HG03558 (cell line): ENCODE measurements around the gene TMEM250.
A peak's percentile ranks its signal among the peaks of the same experiment; 100 is the strongest.

Experiments used
- ATAC-seq: cut with Tn5 transposase; IDR thresholded peaks from one replicate; pipeline ENCODE4 v1.9.1; 2021; ENCODE audit warnings: moderate number of reproducible peaks; ENCODE audit not compliant: unreplicated experiment; ENCODE audit errors: extremely low read depth

TMEM250 gene

DNA sequence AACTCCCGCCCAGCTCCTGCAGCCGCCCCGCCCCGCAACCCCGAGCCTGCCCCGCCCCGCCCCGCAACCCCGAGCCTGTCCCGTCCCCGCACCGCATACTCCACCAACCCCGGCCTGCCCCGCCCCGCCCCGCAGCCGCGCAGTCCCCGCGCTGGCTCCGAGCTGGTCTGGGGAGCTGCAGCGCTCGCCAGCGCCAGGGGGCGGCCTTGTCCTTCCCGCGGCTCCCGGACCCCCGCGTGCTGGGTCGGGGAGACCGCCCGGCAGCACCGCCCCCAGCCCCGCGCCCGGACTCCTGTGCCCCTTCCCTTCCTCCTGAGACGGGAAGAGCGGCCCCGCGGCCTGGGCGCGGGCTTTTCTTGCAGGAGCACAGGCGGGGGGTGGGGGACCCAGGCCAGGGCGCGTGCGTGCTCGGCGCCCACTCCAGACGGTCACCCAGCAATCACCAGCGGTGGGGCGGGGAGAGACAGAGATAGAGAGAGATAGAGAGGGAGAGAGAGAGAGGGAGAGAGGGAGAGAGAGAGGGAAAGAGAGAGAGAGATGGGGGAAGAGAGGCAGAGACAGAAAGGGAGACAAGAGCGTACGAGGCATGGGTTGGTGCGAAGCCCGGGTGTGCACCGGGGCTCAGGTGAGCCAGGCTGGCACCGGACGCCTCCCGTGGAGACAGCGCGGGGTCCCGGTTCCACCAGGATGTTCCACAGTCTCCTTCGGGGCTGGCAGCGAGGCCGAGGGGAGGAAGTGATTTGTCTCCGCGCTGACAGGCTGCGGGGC, 14.7 kb upstream of the TMEM250 start:
- no peak for ATAC-seq

DNA sequence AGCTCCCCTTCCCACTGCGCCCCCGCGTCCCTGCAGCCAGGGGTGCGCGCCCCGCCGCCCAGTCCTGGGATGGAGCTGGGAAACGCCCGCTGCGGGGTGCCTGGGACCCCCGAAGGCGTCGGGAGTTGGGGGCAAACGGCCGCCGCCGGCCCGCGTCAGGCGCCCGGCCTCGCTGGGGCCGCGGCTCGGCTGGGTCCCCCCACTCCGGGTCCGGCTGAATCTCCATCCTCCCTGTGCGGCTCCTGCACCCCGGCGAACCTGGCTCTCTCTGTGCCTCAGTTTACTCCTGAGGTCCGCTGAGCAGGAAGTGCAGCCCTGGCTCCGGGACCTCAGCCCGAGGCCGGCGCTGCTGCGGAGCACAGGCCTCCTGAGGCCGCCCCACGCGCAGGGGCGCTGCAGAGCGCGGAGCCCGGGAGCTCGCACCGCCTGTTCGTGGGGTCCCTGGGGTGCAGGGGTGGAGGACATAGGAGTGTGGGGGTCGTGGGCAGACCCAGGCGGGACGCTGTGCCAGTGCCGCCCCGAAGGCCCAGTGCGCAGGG, 13.9 kb upstream of the TMEM250 start:
- no peak for ATAC-seq

DNA sequence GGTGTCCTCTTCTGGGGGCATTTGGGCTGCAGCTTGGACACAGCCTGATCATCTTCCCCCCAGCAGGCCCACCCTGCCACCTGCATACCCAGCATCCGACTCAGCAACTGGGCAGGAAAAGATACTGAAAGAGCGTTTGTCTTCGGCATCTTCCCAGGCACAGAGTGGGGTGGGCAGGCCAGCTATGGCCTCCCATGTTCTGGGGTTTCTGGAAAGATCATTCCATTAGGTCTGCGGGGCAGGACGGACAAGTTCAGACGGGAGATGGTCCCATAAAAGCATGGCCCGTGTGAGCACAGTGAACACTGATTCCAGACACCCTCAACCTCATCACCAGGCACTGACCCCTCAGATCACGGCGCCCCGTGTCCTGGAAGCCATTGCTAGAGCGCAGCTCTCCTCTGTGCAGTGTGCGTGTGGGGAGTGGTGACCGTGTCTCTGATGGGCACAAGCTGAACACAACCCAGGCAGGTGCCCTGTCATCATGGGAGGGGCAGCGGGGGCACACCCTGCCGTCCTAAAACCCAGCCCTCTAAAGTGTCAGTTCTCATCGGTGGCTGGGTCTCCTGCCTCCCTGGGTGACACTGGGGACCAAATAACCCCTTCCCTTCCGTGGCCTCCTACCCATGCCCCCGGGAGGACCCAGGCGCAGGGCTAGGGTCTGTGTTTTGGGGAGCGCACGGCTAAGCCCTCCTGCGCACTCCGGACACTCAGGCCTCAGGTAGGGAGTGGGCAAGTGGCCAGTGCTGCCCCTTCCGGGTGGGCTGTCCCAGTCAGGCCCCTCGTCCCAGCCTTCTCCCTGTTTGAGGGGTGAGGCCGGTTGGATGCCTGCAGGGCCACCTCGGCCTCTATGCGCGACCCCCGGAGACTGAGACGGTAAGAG, 13.2 kb upstream of the TMEM250 start:
- ATAC-seq, result no peak

DNA sequence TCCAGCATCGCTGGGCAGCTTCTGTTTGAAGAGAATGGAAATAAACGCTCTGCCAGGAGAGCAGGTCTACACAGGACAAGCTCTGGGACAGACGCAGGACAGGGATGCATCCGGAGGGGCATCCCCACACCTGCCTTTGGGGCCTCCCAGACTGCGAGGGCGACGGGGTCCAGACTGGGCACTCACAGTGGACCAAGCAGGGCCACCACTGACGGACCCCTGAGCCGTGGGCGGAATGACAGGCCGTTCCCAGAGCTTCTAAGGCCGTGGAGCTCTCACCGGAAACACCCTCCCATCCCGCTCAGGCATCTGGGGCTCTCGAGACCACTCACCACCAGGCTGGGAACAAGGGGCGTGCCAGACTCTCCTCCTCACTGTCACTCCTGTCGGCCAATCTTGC, 10.5 kb upstream of the TMEM250 start:
- no peak for ATAC-seq

DNA sequence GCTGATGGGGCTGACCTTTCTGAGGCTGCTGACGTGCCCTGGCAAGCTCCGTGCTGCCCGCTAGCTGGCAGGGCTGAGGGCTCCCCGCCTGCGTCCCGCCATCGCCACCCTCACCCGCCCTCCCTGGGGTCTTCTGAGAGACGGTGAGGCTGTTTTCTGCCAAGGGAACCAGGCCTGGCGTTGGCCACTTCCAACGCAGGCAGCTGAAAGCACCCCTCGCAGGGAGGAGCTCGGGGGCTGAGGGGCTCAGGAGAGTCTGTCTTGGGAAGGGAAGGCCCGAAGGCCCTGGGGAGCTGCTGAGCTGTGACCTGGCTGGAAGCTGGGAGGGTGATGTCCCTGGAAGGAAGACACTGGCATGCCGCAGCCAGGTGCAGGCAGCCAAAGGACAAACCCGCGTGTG, 9.8 kb upstream of the TMEM250 start:
- ATAC-seq, result no peak

DNA sequence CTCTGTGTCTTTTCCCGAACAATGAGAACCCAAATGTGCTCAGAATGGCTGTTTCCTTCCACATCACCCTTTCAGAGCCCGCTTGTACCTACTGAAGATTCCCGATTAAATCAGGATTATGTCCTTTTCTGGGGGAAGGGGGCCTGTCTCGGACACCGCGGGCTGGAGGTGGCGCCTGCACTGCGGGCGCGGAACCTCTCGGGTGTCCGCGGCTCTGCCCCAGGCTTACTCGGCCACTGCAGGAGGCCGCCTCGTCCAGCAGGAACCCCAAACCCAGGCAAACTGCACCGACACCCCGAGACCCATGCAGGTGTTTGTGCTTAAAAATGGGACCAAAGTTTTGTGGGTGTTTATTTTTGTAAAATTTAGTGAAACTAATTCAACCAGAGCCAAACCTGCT, 8.6 kb upstream of the TMEM250 start:
- no peak for ATAC-seq

DNA sequence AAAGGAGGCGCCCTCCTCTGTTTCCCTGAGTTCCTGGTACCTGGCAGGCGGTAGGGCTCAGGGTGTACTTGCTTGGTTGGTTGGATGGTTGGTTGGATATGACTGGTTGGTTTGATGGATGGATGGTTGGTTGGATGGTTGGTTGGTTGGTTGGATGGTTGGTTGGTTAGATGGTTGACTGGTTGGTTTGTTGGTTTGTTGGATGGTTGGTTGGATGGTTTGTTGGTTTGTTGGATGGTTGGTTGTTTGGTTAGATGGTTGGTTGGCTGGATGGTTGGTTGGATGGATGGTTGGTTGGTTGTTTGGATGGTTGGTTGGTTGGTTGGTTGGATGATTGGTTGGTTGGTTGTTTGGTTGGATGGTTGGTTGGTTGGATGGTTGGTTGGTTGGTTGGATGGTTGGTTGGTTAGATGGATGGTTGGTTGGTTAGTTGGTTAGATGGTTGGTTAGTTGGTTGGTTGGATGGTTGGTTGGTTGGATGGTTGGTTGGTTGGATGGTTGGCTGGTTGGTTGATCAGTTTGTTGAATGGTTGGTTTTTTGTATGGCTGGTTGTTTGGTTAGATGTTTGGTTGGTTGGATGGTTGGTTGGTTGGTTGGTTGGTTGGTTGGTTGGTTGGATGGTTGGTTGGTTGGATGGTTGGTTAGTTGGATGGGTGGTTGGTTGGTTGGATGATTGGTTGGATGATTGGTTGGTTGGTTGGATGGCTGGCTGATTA, 6.5 kb upstream of the TMEM250 start:
- no peak for ATAC-seq

DNA sequence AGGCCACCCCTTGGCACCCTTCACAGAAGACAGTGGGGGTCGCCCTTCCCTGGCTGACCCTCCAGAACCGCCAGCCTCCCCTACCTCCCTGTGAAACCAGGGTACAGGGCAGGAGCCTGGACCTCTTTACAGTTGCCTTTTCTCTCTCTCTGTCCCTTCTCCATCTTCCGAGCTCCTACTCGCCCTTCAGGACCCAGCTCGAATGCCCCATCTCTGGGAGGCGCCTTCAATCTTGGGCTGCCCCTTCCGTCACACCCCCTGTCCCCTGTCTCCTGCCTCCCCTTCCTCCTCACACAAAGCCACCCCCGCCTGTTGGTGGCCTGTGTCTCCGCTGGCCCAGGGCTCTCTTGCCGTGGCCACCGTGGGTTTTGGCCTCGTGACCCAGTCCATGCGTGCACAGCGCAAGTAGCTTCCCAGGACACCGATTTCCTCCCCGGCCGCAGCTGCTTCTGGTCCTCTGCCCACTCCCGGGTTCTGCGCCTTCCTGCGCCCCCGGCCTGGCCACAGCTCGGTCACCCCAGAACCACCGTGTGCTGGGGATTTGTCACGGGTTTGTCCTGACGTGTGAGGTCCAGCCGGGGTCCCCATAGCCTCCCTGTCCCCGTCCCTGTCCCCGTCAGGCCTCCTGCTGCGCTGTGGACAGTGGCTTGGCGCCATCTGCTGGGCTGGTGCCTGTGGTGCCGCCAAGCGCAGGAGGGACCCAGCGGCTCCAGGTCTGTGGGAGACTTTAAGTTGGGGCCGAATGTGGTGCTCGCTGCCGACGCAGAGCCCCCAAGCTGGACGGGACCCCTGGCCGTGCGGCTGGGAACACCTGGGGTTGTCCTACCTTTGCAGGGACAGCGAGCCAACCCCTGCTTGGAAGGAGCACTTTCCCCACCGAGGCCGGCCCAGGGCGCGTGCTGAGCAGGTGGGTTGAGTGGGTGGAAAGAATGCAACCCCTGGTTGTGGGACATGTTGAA, 4.0 kb upstream of the TMEM250 start:
- no peak for ATAC-seq

DNA sequence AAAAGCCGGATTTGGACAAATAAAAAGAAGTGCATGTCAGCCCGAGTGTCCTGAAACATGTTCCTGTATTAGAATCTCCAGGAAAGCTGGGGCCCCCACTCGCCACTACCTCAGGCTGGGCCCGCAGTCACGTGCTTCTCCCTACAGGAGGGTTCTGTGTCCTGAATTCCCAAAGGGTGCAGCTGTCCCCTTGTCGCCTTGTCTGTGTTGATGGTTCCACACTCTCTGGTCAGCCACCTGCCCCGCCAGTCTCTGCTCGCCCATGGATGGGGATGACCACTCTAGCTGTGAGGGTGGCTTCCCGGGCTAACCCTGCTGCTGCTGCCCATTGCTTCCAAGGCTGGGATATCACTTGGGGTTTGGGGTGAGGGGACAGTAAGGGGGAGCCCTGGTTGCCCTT, 3.1 kb upstream of the TMEM250 start:
- no peak for ATAC-seq

DNA sequence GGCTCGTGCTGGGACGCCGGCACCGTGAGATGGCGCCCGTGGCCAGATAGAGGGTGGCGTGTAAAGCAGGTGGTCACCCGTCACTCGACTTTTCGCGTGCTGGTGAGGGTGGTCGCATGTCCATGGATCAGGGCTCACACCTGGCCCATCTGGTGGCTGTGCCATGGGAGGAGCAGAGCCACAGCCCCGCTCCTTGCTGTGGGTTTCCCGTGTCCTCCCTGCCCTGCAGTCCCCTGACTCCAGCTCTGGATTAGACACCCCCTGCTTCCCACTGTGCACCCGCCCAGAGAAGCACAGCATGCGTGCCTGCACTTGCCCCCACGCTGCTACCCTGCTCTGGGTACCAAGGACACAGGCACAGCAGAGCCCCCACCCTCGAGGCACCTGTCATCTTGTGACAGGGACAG, 1.8 kb upstream of the TMEM250 start:
- ATAC-seq, result no peak

DNA sequence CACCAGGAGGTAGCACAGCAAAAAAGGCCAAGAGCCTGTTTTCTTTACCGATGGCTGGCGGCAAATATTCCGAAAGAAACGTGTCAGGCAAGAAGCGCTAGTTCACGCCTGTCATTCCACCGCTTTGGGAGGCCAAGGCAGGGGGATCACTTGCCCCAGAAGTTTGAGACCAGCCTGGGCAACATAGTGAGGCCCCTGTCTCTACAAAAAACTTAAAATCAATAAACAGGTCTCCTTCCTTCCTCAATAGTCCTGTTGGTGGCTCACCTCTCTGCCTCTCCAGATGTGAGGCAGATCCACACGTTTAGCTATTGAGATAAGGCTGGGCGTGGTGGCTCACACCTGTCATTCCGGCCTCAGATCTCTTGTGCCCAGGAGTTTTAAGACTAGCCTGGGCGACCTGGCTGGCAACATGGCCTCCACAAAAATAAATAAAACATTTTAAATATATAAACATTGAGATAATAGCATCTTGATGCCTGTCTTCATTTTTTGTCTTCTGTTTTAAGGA, 1.3 kb upstream of the TMEM250 start:
- ATAC-seq, result no peak

DNA sequence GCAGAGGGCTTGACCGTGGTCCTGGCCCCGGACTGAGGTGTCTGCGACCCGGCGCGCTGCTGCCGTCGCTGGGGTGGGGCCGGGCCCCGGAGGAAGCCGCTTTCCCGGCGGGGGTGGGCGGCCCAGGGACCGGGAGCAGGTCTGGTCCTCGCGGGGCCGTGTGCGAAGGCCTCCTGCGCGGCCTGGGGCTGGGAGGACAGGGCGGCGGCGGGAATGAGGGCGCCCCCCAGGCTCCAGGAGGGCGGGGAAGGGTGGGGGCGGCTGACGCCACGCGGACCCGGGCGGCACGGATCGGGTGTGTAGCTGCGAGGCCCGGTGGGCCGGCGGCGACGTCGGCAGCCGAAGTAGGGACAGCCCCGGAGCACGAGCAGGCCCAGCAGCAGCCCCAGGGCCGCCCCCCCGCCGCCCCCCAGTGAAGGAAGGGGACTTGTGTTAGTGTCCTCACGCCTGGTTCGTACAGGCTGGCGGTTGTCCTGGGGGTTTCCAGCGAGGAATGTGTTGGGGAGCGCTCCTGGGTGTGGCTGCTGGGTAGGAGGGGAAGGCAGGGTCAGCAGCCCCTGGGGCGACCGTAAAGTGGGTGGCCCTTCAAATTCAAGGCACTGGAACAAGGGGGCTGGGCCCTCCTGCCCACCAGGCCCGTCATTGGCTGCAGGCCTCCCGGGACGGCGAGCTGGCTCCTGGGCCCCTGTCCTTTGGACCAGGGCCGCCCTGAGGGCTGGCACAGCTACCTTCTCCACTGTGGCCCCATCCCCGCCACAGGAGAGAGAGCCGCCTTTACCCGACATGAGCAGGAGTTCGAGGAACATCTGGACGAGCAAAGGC, 597 bp upstream of the TMEM250 start:
- ATAC-seq, result no peak

DNA sequence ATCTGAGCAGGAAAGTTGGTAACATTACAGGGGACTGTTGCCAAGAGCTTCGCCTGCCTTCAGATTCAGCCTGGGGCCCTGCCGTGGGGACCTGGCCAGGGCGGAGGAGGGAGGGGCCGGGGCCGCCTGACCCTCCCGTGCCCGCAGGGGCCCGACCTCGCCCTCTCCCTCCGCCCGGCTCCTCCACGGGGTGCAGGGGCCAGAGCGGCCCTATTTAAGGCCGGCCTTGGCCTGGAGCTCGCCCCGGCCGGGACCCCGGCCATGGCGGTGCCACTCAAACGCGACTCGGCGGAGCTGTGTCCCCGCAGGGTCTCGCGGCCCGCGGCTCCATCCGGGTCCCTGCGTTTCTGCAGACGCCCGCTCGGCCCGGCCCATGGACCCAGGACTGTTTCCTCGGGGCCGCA, 757 bp downstream of the TMEM250 start:
- ATAC-seq, result peak; percentile 1

DNA sequence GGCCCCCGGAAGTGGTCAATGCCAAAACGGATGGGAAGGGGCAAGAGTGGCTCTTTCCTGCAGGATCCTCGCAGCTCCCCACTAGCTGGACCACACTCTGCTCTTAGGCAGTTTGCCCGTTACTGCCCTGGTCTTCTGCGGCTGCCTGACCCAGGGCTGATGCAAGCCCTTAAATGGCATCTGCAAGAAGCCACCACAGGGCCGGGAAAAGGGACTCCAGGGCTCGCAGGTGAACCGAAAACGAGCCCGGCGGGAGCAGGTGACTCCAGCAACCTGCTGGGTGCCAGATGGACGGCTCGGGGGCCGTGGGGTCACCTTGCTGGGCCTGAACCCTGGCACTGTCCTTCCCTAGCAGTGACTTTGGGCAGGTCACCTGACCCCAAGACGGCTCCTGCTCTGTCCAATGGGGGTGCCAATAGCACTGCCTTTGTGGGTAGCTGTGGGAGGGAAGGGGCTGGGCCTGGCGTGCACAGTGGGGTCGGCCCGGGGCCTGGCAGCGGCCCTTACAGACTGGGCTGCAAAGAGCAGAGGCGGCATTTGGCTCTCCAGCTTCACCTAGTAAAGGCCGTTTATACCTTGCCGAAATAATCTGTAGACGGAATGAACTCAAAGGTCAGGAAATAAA, 1.3 kb downstream of the TMEM250 start:
- no peak for ATAC-seq

DNA sequence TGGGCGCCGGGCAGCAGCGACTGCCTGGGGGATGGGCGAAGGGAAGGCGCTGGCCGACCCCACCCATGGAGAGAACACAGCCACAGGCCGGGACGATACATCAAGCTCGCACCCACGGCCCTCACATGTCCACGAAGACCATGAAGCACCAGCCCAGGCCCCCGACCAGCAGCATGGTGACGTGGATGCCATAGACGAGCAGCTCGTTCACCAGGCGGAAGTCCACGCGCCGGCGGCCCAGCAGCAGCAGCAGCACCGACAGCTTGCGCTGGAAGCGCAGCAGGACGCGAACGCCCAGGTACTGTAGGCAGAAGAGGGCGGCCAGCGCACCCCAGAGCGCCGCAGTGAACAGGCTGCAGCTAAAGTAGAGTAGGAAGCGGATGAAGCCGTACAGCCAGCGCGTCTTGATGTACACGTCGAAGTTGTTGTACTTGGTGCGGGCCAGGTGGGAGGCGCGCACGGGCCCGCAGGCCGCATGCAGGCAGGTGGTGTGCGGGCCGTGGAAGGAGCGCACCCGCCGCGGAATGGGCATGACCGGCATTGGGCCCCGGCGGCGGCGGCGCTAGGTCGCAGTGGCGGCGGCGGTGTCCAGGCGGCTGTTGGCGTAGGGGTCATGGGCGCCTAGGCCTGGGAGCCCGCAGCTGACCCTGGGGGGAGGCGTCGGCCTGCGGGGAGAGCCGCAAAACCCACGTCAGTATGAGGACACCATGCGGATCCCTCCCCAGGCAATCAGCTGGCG, 2.1 kb downstream of the TMEM250 start:
- no peak for ATAC-seq

DNA sequence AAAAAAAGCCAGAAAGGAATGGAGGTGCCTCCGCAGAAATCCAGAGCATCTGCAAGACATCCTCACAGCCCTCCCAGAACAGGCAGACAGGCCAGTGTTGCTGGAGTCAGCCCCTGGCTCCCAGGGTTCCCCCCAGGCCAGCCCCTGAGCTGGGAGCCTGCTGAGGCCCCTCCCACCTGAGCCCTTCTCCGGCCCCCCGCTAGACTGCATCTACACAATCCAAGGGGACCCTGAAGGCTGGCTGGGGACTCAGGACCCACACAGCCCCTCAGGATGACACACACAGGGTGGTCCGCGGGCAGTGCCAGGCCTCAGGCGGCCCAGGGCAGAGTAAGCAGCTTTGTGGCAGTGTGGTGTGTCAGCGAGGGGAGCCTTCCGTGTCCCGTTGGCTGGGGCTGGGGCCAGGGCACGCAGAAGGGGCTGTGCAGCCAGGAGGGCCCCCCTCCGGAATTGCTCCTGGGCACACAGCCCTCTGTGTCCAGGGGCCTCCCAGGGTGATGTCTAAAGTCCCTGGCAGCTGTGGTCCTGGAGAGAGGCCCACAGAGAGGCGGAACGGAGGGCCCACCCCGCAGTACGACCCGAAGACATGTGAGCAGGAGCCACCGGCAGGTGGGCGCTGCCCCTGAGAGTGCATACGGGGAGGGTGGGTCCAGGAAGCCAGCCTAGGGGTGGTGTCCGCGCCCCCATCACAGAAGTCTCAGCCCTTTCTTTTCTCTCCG, 2.9 kb downstream of the TMEM250 start:
- no peak for ATAC-seq

DNA sequence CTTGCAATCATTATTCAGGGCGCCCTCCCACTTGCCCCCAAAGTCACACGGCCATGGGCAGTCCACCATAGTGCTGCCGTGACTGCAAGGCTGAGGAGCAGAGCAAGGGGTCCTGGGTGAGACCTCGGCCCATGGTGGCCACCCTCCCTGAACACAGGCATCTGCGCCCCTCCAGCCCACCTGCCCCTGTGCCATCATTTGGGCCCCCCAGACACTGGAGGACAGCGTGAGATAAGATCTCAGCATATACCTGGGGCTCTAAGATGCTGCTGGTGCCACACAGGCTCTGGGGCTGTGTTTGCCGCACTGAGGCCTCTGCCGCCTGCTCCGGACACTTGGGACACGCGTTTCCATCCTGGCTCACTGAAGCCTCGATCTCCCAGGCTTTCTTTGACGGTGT, 3.5 kb downstream of the TMEM250 start:
- no peak for ATAC-seq
